MM.1S (cell line): ENCODE data around the gene COMMD10.

ENCODE experiments used
- DNase-seq: peaks from one replicate; pipeline ENCODE4 v3.0.0-alpha.2; 2015
- H2AFZ ChIP-seq: fragments of 300-600 bp; sonication (generic); 2 replicates; pipeline ENCODE4 v1.6.0; 2016; ENCODE audit warnings: antibody characterized with exemption, low read length
- H3F3A ChIP-seq: fragments of 300-600 bp; sonication (generic); 2 replicates; pipeline ENCODE4 v1.6.1; 2016; ENCODE audit warnings: mild to moderate bottlenecking, antibody characterized with exemption, low read length, moderate library complexity, mixed read lengths; ENCODE audit not compliant: insufficient read depth
- H3K27ac ChIP-seq: fragments of 300-600 bp; sonication (generic); 2 replicates; pipeline ENCODE4 v1.5.1; 2016; ENCODE audit warnings: mild to moderate bottlenecking, low read length
- H3K27me3 ChIP-seq: fragments of 300-600 bp; sonication (generic); replicated peaks from 2 replicates; pipeline ENCODE4 v1.6.0; 2016; ENCODE audit warnings: low read length; ENCODE audit not compliant: insufficient read depth
- H3K36me3 ChIP-seq: fragments of 300-600 bp; sonication (generic); replicated peaks from 2 replicates; pipeline ENCODE4 v1.6.1; 2016; ENCODE audit warnings: mild to moderate bottlenecking, low read length, mixed read lengths; ENCODE audit not compliant: insufficient read depth
- H3K4me1 ChIP-seq: fragments of 300-600 bp; sonication (generic); 2 replicates; pipeline ENCODE4 v1.6.1; 2016; ENCODE audit warnings: low read length, mixed read lengths
- H3K4me2 ChIP-seq: fragments of 300-600 bp; sonication (generic); 2 replicates; pipeline ENCODE4 v1.6.0; 2016; ENCODE audit warnings: low read depth, low read length
- H3K4me3 ChIP-seq: fragments of 300-600 bp; sonication (generic); 2 replicates; pipeline ENCODE4 v1.5.1; 2016; ENCODE audit warnings: low read length, mixed read lengths
- H3K79me2 ChIP-seq: fragments of 300-600 bp; sonication (generic); 2 replicates; pipeline ENCODE4 v1.6.1; 2016; ENCODE audit warnings: mixed run types, low read length, mixed read lengths
- H3K9ac ChIP-seq: fragments of 300-600 bp; sonication (generic); 2 replicates; pipeline ENCODE4 v1.6.1; 2016; ENCODE audit warnings: low read length, mixed read lengths
- H3K9me2 ChIP-seq: fragments of 300-600 bp; sonication (generic); replicated peaks from 2 replicates; pipeline ENCODE4 v1.6.1; 2016; ENCODE audit warnings: mild to moderate bottlenecking, low read length, mixed read lengths; ENCODE audit not compliant: insufficient read depth
- H3K9me3 ChIP-seq: fragments of 300-600 bp; sonication (generic); replicated peaks from 2 replicates; pipeline ENCODE4 v1.6.1; 2016; ENCODE audit warnings: mild to moderate bottlenecking, low read length, mixed read lengths; ENCODE audit not compliant: insufficient read depth
- H4K20me1 ChIP-seq: fragments of 300-600 bp; sonication (generic); 2 replicates; pipeline ENCODE4 v1.6.1; 2016; ENCODE audit warnings: mild to moderate bottlenecking, low read length, moderate library complexity, mixed read lengths; ENCODE audit not compliant: insufficient read depth
- CTCF ChIP-seq: fragments of 300-600 bp; sonication (generic); IDR thresholded peaks from 2 replicates; pipeline ENCODE4 v1.5.1; 2016; ENCODE audit warnings: antibody characterized with exemption, low read length, mixed read lengths
- EZH2 ChIP-seq: fragments of 300-600 bp; sonication (generic); optimal IDR thresholded peaks from 2 replicates; pipeline ENCODE3; 2017; ENCODE audit warnings: low read depth, mild to moderate bottlenecking, antibody characterized with exemption, low read length, mixed read lengths
- EZH2phosphoT487 ChIP-seq: fragments of 300-600 bp; sonication (generic); IDR thresholded peaks from 2 replicates; pipeline ENCODE4 v1.6.1; 2018; ENCODE audit warnings: antibody characterized with exemption, low read length

The COMMD10 gene

DNA sequence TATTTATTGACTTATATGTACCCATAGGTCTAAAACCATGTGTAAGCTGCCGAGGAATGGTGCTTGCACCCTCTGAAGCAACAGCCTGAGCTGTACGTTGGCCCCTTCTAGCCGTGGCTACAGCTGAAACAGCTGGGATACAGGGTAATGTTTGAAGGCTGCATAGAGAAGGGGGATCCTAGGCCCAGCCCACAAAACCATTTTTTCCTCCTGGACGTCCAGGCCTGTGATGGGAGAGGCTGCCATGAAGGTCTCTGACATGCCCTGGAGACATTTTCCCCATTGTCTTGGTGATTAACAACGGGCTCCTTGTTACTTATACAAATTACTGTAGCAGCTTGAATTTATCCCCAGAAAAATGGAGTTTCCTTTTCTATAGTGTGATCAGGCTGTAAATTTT lies 244.7 kb downstream of the COMMD10 start:
- H3K27ac ChIP-seq: no peak overlapping the region
- H3K9me2 ChIP-seq: no peaks in the 10 kb centered on the region
- no peaks in the 10 kb centered on the region for H3F3A ChIP-seq
- no peak overlapping the region for H2AFZ ChIP-seq
- H3K27me3 ChIP-seq: no peaks in the 10 kb centered on the region
- H3K9ac ChIP-seq: no peak overlapping the region
- H3K79me2 ChIP-seq: no peaks in the 10 kb centered on the region
- H4K20me1 ChIP-seq: no peaks in the 10 kb centered on the region
- no peak for TF ChIP-seq EZH2phosphoT487
- TF ChIP-seq CTCF: no peak
- no peak for TF ChIP-seq EZH2
- H3K9me3 ChIP-seq: no peaks in the 10 kb centered on the region
- H3K36me3 ChIP-seq: no peaks in the 10 kb centered on the region
- DNase-seq: no peak
- no peaks in the 10 kb centered on the region for H3K4me1 ChIP-seq
- no peak overlapping the region for H3K4me3 ChIP-seq
- H3K4me2 ChIP-seq: no peak overlapping the region

DNA sequence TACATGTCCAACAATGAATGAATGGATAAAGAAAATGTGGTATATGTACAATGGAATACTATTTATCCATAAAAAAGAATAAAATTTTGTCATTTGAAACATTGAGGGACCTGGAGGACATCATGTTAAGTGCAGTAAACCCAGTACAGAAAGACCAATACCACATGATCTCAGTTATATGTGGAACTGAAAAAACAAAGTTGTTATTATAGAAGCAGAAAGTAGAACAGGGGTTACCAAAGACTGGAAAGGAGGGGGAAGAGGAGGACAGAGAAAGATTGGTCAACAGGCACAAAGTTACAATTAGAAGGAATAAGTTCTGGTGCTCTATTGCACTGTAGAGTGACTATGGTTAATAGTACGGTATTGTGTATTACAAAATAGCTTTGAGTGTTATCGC lies 256.0 kb downstream of the COMMD10 start:
- H3K27ac ChIP-seq: no peak overlapping the region
- H3K79me2 ChIP-seq: no peaks in the 10 kb centered on the region
- no peak for DNase-seq
- H3K4me1 ChIP-seq: no peaks in the 10 kb centered on the region
- no peak overlapping the region for H3K4me3 ChIP-seq
- no peak overlapping the region for H2AFZ ChIP-seq
- no peak overlapping the region for H3K9ac ChIP-seq
- H3F3A ChIP-seq: no peaks in the 10 kb centered on the region
- no peaks in the 10 kb centered on the region for H3K9me2 ChIP-seq
- no peaks in the 10 kb centered on the region for H3K36me3 ChIP-seq
- H3K27me3 ChIP-seq: no peaks in the 10 kb centered on the region
- H4K20me1 ChIP-seq: no peaks in the 10 kb centered on the region
- no peak overlapping the region for H3K4me2 ChIP-seq
- TF ChIP-seq CTCF: no peak
- no peak for TF ChIP-seq EZH2phosphoT487
- TF ChIP-seq EZH2: no peak
- no peaks in the 10 kb centered on the region for H3K9me3 ChIP-seq
